Measurements from ENCODE around the gene WAC. TPM values are rescaled to one million over a fixed set of nuclear protein-coding genes. Genes with fewer than 3 reads are reported as not detected.
A peak's percentile ranks its signal among the peaks of the same experiment; 100 is the strongest.

Gene WAC
- total RNA-seq, 1 donor from 2014 or later: 123 TPM

GRCh38 chr10:28564905-28565304 lies 32.0 kb downstream of the WAC start:
- Histone ChIP-seq H3K27me3 (ENCODE audit: insufficient read depth, low read length) (no peaks in the 10 kb centered on the region), H3K4me2 (ENCODE audit: low read length) (no peak overlapping the region), H4K20me1 (ENCODE audit: insufficient read depth, low read length) (peaks cover 97% of the 10 kb centered on the region), H3K4me3 (ENCODE audit: insufficient read depth, low read depth, low read length) (no peak overlapping the region), H3K9me3 (ENCODE audit: insufficient read depth, low read depth, low read length) (no peaks in the 10 kb centered on the region), H3K27ac (ENCODE audit: low read depth, low read length) (no peak overlapping the region), H3K4me1 (ENCODE audit: insufficient read depth, low read length) (peaks cover 2% of the 10 kb centered on the region), H3K79me2 (ENCODE audit: insufficient read depth, low read length) (peaks cover 100% of the 10 kb centered on the region), H3K36me3 (ENCODE audit: insufficient read depth, low read length) (peaks cover 5% of the 10 kb centered on the region), H3K9ac (ENCODE audit: low read length) (no peak overlapping the region), H2AFZ (ENCODE audit: low read depth, low read length) (no peak overlapping the region)
- TF ChIP-seq EZH2 (IDR thresholded peaks at IDR 0.05; ENCODE audit: insufficient read depth, low read length): no peak
- TF ChIP-seq CTCF (IDR thresholded peaks at IDR 0.05; ENCODE audit: insufficient read depth, low read depth, low read length): no peak
- Mint-ChIP-seq H3K9me3 (ENCODE audit: unreplicated experiment) (no peaks in the 10 kb centered on the region), H3K4me1 (ENCODE audit: low read depth, unreplicated experiment) (peaks cover 53% of the 10 kb centered on the region), H3K36me3 (ENCODE audit: low read depth, unreplicated experiment) (peaks cover 15% of the 10 kb centered on the region), H3K27me3 (ENCODE audit: low read depth, unreplicated experiment) (no peaks in the 10 kb centered on the region), H3K27ac (ENCODE audit: unreplicated experiment) (no peak overlapping the region), H3K4me3 (ENCODE audit: unreplicated experiment) (no peak overlapping the region)
- DNase-seq (ENCODE audit: low read depth): peak; percentile 33
- FAIRE-seq: no peak

- H3K79me2 ChIP-seq (ENCODE audit: insufficient read depth, low read length): peaks cover 100% of the 10 kb centered on the region
- peaks cover 96% of the 10 kb centered on the region for H4K20me1 ChIP-seq (ENCODE audit: insufficient read depth, low read length)
- no peak overlapping the region for H3K27ac ChIP-seq (ENCODE audit: low read depth, low read length)
- no peaks in the 10 kb centered on the region for H3K27me3 ChIP-seq (ENCODE audit: insufficient read depth, low read length)
- no peak overlapping the region for H2AFZ ChIP-seq (ENCODE audit: low read depth, low read length)
- H3K4me3 ChIP-seq (ENCODE audit: insufficient read depth, low read depth, low read length): no peak overlapping the region
- Mint-ChIP-seq H3K27ac (ENCODE audit: unreplicated experiment) (no peak overlapping the region), H3K4me1 (ENCODE audit: low read depth, unreplicated experiment) (peaks cover 51% of the 10 kb centered on the region), H3K4me3 (ENCODE audit: unreplicated experiment) (no peak overlapping the region), H3K36me3 (ENCODE audit: low read depth, unreplicated experiment) (peaks cover 10% of the 10 kb centered on the region), H3K9me3 (ENCODE audit: unreplicated experiment) (no peaks in the 10 kb centered on the region), H3K27me3 (ENCODE audit: low read depth, unreplicated experiment) (no peaks in the 10 kb centered on the region)
- peak; percentile 43 for FAIRE-seq
- H3K4me2 ChIP-seq (ENCODE audit: low read length): no peak overlapping the region
- peaks cover 9% of the 10 kb centered on the region for H3K4me1 ChIP-seq (ENCODE audit: insufficient read depth, low read length)
- no peak for DNase-seq (ENCODE audit: low read depth)
- peaks cover 5% of the 10 kb centered on the region for H3K36me3 ChIP-seq (ENCODE audit: insufficient read depth, low read length)
- TF ChIP-seq EZH2 (IDR thresholded peaks at IDR 0.05; ENCODE audit: insufficient read depth, low read length) (no peak), CTCF (IDR thresholded peaks at IDR 0.05; ENCODE audit: insufficient read depth, low read depth, low read length) (no peak)
- H3K9me3 ChIP-seq (ENCODE audit: insufficient read depth, low read depth, low read length): no peaks in the 10 kb centered on the region
- H3K9ac ChIP-seq (ENCODE audit: low read length): no peak overlapping the region
Observed at GRCh38 chr10:28566458-28567015, 33.6 kb downstream of the WAC start.

GRCh38 chr10:28569506-28570159 lies 36.7 kb downstream of the WAC start:
- H3K4me2 ChIP-seq (ENCODE audit: low read length): no peak overlapping the region
- peaks cover 9% of the 10 kb centered on the region for H3K4me1 ChIP-seq (ENCODE audit: insufficient read depth, low read length)
- H3K27me3 ChIP-seq (ENCODE audit: insufficient read depth, low read length): no peaks in the 10 kb centered on the region
- H3K4me3 ChIP-seq (ENCODE audit: insufficient read depth, low read depth, low read length): no peak overlapping the region
- H3K36me3 ChIP-seq (ENCODE audit: insufficient read depth, low read length): peaks cover 8% of the 10 kb centered on the region
- Mint-ChIP-seq H3K4me3 (ENCODE audit: unreplicated experiment) (no peak overlapping the region), H3K27ac (ENCODE audit: unreplicated experiment) (peak overlapping the region; percentile 59), H3K9me3 (ENCODE audit: unreplicated experiment) (no peaks in the 10 kb centered on the region), H3K4me1 (ENCODE audit: low read depth, unreplicated experiment) (peaks cover 42% of the 10 kb centered on the region), H3K36me3 (ENCODE audit: low read depth, unreplicated experiment) (peaks cover 2% of the 10 kb centered on the region), H3K27me3 (ENCODE audit: low read depth, unreplicated experiment) (no peaks in the 10 kb centered on the region)
- H3K27ac ChIP-seq (ENCODE audit: low read depth, low read length): peak overlapping the region; percentile 0
- DNase-seq (ENCODE audit: low read depth) (peak; percentile 61), FAIRE-seq (peak; percentile 43)
- H3K9me3 ChIP-seq (ENCODE audit: insufficient read depth, low read depth, low read length): no peaks in the 10 kb centered on the region
- no peak overlapping the region for H3K9ac ChIP-seq (ENCODE audit: low read length)
- peaks cover 100% of the 10 kb centered on the region for H3K79me2 ChIP-seq (ENCODE audit: insufficient read depth, low read length)
- peaks cover 98% of the 10 kb centered on the region for H4K20me1 ChIP-seq (ENCODE audit: insufficient read depth, low read length)
- H2AFZ ChIP-seq (ENCODE audit: low read depth, low read length): no peak overlapping the region
- TF ChIP-seq CTCF (IDR thresholded peaks at IDR 0.05; ENCODE audit: insufficient read depth, low read depth, low read length): no peak
- no peak for TF ChIP-seq EZH2 (IDR thresholded peaks at IDR 0.05; ENCODE audit: insufficient read depth, low read length)

Data from astrocyte (in vitro differentiated cells and primary cell).